GM19193 (cell line): ENCODE data around the gene KHDC3L.

Experiments
- POLR2A ChIP-seq: IDR thresholded peaks from 4 replicates; pipeline ENCODE4 v1.6.1; 2011; ENCODE audit not compliant: insufficient read depth, insufficient read length; ENCODE audit errors: extremely low read depth

KHDC3L gene

DNA sequence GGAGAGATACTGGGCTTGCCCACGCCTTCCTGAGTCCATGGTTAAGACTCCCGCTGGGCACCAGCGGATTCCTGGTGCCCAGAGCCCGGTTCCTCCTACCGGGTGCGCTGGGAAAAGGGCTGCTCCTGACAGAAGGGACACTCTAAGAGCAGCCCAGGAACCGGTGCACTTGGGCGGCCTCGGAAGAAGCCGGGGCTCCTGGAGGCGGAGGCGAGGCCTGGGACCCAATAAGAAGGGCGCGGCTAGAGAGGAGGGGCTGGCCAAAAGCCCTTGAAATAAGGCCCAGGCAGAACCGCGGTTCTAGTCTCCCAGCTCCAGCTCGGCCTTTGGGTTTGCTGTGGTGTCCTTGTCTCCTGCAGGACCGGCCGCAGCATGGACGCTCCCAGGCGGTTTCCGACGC is at the start of gene KHDC3L:
Gene KHDC3L (plus strand): TSS at position 301 of the 400 bp plus-strand sequence. CDS start 72 bp downstream, at position 373.
- TF ChIP-seq POLR2A: no peak

DNA sequence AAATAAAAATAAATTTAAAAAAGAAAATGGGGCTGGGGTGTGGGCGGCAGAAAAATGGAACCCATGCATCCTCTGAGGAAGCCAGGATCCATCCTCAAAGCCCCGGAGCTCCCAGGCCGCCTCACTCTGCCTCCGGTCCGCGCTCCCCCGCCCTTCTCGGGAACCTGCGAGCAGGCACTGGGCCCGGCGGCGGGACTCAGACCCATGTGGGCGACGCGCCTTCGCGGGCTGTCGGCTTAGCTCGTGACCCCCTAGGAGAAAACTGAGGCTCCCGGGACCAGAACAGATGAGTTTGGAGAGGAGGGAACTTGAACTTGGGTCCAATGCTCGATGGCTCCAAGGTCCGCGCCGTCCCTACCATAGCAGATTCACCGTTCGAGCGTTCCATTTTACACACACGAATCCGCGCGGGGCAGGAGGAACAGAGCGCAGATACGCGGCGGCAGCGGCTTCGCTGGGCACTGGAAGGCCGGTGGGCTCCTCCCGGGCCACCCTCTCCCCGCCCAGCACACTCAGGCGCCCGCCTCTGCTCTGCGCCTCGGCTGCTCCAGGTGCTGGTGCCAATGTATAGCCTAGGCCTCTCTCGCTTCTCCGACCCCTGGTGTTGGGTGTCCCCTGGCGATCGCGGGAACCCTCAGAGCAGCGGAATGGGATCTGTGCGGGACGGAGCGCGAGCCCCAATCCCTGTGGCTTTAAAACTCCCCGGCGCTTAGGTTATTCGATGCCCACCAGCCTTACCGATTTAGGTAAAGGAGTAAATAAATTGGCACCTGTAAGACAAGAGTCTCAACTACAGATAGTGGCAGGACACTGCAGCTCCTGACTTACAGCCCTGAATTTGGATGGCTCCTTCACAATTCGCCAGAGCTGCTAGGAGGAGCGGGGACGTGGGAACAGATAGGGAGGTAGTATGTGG is 47.6 kb upstream of the KHDC3L start:
- TF ChIP-seq POLR2A: no peak

- TF ChIP-seq POLR2A: no peak
These were observed 39.1 kb upstream of the KHDC3L start for GRCh38 chr6:73323323-73323722.

DNA sequence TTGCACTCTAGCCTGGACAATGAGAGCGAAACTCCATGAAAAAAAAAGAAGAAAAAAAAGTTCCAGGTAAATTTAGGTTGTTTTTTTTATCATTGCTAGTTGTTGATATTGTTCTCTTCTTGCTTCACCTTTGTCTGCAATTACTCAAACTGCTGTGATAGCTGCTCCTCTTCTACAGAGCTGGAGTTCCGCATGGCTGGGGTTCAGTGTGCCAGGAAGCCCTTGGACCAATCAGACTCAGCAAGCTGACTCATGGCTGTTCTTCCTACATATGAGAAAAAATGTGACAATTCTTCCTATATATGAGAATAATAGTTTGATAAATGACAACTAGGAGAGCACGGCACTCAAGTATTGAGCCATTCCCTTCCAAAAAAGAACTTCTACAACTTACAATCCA is 36.8 kb upstream of the KHDC3L start:
- TF ChIP-seq POLR2A: no peak

DNA sequence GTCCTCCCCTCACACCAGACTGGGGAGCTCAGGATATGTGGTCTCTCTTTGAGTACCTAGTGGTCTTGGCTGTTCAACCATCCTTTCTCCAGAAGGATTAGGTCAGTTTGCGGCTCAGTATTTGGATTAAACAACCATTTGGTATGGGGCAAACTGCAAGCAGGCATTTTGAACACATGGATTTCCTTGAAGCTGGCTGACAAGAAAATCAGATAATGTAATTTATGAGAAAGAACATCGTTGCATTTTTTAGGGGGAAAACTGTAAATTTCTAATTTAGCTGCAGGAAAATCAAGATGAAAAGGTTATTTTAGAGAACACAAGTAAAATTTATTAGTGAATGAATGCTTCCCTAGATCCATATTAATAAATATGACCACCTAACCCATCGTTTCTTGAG is 33.7 kb upstream of the KHDC3L start:
- TF ChIP-seq POLR2A: no peak

- TF ChIP-seq POLR2A: no peak
These were observed 33.3 kb upstream of the KHDC3L start for GRCh38 chr6:73329201-73329600.

GRCh38 chr6:73339340-73339739 is 23.1 kb upstream of the KHDC3L start:
- no peak for TF ChIP-seq POLR2A

DNA sequence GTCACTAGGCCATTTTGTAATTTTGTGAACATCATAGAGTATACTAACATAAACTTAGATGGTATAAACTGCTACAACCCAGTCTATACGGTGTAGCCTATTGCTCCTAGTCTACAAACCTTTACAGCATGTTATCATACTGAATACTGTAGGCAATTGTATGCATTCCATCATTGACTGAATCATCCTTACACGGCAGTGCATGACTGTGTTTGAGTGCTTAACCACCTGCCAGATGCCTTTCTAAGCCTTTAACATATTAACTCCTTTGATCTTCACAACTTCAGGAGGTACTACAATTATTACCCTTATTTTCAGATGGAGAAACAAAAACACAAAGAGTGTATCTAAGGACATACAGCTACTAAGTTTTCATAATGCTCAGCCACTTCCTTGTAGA is 22.4 kb upstream of the KHDC3L start:
- TF ChIP-seq POLR2A: no peak

DNA sequence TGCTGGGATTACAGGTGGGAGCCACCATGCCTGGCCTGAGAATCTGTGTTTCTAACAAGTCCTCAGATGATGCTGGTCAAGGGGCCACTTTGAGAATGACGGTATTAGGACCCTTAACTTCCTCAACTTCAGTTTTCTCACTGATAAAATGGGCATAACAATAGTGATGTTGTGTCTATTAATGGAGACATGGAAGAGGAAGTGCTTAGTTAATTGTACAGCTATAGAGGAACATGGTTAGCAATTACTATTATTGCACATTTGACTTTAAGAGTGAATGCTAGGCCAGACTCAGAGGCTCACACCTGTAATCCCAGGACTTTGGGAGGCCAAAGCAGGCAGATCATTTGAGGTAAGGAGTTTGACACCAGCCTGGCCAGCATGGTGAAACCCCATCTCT is 21.1 kb upstream of the KHDC3L start:
- no peak for TF ChIP-seq POLR2A

- no peak for TF ChIP-seq POLR2A
These were observed 20.3 kb upstream of the KHDC3L start for GRCh38 chr6:73342174-73342573.

GRCh38 chr6:73343164-73343563 is 19.3 kb upstream of the KHDC3L start:
- no peak for TF ChIP-seq POLR2A

- no peak for TF ChIP-seq POLR2A
These were observed 13.8 kb upstream of the KHDC3L start for GRCh38 chr6:73348550-73349204.

- TF ChIP-seq POLR2A: no peak
These were observed 13.1 kb upstream of the KHDC3L start for GRCh38 chr6:73349311-73349710.

DNA sequence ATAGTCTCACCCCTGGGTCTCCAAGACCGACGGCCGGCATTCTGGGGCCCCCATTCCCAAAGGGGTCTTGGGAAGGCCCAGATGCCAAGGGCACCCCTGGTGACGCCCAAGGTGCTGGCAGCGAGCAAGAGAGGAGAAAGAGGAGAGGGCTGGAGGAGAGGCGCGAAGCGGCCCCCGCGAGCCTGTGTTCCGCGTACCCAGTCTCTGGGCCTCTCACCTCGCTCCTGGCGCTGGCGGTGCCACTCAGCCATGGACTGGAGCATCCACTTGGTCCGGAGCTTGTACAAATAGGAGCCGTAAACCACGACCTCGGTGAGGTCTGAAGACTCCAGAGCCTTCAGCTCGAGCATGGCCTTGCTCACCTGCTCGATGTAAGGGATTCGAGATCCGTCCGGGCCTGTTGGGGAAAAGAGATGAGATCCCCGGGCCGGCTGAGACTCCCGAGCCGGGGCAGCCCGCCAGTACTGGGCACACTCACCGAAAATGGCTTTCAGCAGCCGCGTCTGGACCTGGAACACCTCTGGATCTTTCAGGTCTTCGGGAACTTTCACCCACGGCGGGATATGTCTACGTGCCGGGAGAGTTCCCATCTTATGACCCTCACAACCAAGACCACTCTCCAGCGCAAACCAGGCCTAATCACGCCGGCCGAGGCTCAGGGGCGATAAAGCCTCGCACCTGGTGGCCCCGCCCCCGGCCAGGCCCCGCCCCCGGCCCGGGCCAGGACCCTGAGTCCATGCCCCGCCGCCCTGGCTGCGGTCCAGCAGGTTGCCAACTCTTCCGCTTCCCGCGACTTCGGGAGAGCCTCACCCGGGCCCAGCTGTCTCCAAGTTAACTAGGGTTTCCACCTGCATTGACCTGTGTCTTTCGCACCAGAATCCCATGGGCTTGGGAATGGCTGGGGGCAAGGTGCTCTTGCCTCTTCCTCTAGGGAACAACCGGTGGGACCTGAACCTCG is 8.5 kb upstream of the KHDC3L start, which contains the start of gene DPPA5:
Gene DPPA5 (minus strand): TSS at position 641 of the 958 bp plus-strand sequence. CDS start 51 bp downstream, at position 590.
- TF ChIP-seq POLR2A: no peak
